Cardiac muscle cell (in vitro differentiated cells and primary cell): ENCODE data around the gene IRAK1BP1. TPM values are rescaled to one million over a fixed set of nuclear protein-coding genes. Genes with fewer than 3 reads are reported as not detected.

Experiments
- DNase-seq, 2 donors: peaks; one replicate each; pipeline versions ENCODE4 v3.0.0 to v3.0.0-alpha.2; 2010 to 2017; ENCODE audit warnings: low read depth in 1 of 2, low spot score in 1 of 2
- H3K27ac ChIP-seq: fragments of 200-600 bp; sonication (generic); 2 replicates; pipeline ENCODE4 v1.5.1; 2016
- H3K27me3 ChIP-seq: fragments of 200-600 bp; sonication (generic); 2 replicates; pipeline ENCODE4 v1.6.0; 2016; ENCODE audit warnings: control low read depth
- H3K36me3 ChIP-seq: fragments of 200-600 bp; sonication (generic); 2 replicates; pipeline ENCODE4 v1.5.1; 2016; ENCODE audit warnings: control low read depth
- H3K4me1 ChIP-seq: fragments of 200-600 bp; sonication (generic); 2 replicates; pipeline ENCODE4 v1.8.1; 2017; ENCODE audit warnings: low read depth, mild to moderate bottlenecking, mixed run types
- H3K4me3 ChIP-seq: fragments of 200-600 bp; sonication (generic); 2 replicates; pipeline ENCODE4 v1.5.1; 2016; ENCODE audit warnings: mild to moderate bottlenecking
- H3K9me3 ChIP-seq: fragments of 200-600 bp; sonication (generic); 2 replicates; pipeline ENCODE4 v1.5.1; 2017; ENCODE audit warnings: low read depth, mild to moderate bottlenecking, control low read depth
- CTCF ChIP-seq: IDR thresholded peaks from 2 replicates; pipeline ENCODE4 v1.5.1; 2012; ENCODE audit warnings: low read depth, mild to moderate bottlenecking, low read length
- polyA plus RNA-seq: library from polyadenylated mRNA; unstranded; fragments of >200 nt; fragmentation: Nextera tagmentation; extraction: Ambion mirVana; gene quantifications from 2 replicates; pipeline ENCODE4 v1.2.1, GENCODE V29; 2016
- total RNA-seq: library from RNA; depleted of rRNA; stranded (reverse); fragments of >200 nt; gene quantifications from 2 replicates; pipeline ENCODE4 v1.2.3, GENCODE V29; 2016

The IRAK1BP1 gene
- total and polyA plus RNA-seq, 2 experiments from 2014 or later: 4.7 to 7.5 TPM

- no peaks in the 10 kb centered on the region for H3K4me1 ChIP-seq
- no peak for TF ChIP-seq CTCF
- H3K4me3 ChIP-seq: no peak overlapping the region
- no peaks in the 10 kb centered on the region for H3K9me3 ChIP-seq
- DNase-seq: peak in 1 of 2 donors; percentile 46
- H3K27me3 ChIP-seq: no peaks in the 10 kb centered on the region
- H3K27ac ChIP-seq: no peak overlapping the region
- H3K36me3 ChIP-seq: no peaks in the 10 kb centered on the region
Observed at GRCh38 chr6:78832091-78832808, 35.1 kb upstream of the IRAK1BP1 start.

GRCh38 chr6:78835817-78836216, 31.5 kb upstream of the IRAK1BP1 start:
- Histone ChIP-seq H3K36me3 (no peaks in the 10 kb centered on the region), H3K27ac (no peak overlapping the region), H3K9me3 (no peaks in the 10 kb centered on the region), H3K4me3 (no peak overlapping the region), H3K4me1 (no peaks in the 10 kb centered on the region), H3K27me3 (no peaks in the 10 kb centered on the region)
- TF ChIP-seq CTCF: peak; percentile 8
- DNase-seq: peak in 1 of 2 donors; percentile 33

GRCh38 chr6:78836598-78836997, 30.8 kb upstream of the IRAK1BP1 start:
- DNase-seq: no peak
- Histone ChIP-seq H3K4me3 (no peak overlapping the region), H3K4me1 (no peaks in the 10 kb centered on the region), H3K27me3 (no peaks in the 10 kb centered on the region), H3K9me3 (no peaks in the 10 kb centered on the region), H3K27ac (no peak overlapping the region), H3K36me3 (no peaks in the 10 kb centered on the region)
- TF ChIP-seq CTCF: no peak

GRCh38 chr6:78841111-78841510, 26.2 kb upstream of the IRAK1BP1 start:
- Histone ChIP-seq H3K4me1 (no peaks in the 10 kb centered on the region), H3K9me3 (no peaks in the 10 kb centered on the region), H3K27me3 (no peaks in the 10 kb centered on the region), H3K27ac (no peak overlapping the region), H3K4me3 (no peak overlapping the region), H3K36me3 (no peaks in the 10 kb centered on the region)
- DNase-seq: no peak
- TF ChIP-seq CTCF: no peak

DNA sequence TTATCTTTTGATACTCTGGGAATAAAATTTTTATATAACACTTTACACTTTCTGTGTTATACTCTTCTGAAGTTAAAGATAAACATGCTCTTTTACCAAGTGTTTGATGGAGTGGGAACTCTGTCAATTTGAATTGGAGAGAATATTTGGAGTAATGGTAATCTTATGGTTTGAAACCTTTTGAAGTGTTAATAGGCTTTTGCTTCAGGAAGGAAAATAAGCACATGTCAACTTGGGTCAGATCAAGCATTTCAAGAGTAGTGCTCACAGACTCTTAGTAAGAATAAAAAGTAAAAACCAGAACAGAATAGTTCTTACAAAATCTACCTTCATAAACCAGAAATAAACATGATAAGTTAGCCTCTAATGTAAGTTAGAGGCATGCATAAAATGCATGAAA, 24.4 kb upstream of the IRAK1BP1 start:
- no peak overlapping the region for H3K27ac ChIP-seq
- TF ChIP-seq CTCF: no peak
- no peaks in the 10 kb centered on the region for H3K4me1 ChIP-seq
- no peaks in the 10 kb centered on the region for H3K27me3 ChIP-seq
- no peak for DNase-seq
- no peaks in the 10 kb centered on the region for H3K9me3 ChIP-seq
- H3K4me3 ChIP-seq: no peak overlapping the region
- H3K36me3 ChIP-seq: no peaks in the 10 kb centered on the region
